VCaP (cell line): ENCODE results near the gene GAPDHS.

Source experiments
- H3K27ac ChIP-seq: fragments of 450-650 bp; 2 replicates; pipeline ENCODE4 v1.5.1; 2017
- TF ChIP-seq, protein P1 (sequence below): fragments of 450-650 bp; conservative IDR thresholded peaks from 2 replicates; pipeline ENCODE4 v1.5.1; 2017; ENCODE audit warnings: mild to moderate bottlenecking, moderate library complexity

Gene GAPDHS

DNA sequence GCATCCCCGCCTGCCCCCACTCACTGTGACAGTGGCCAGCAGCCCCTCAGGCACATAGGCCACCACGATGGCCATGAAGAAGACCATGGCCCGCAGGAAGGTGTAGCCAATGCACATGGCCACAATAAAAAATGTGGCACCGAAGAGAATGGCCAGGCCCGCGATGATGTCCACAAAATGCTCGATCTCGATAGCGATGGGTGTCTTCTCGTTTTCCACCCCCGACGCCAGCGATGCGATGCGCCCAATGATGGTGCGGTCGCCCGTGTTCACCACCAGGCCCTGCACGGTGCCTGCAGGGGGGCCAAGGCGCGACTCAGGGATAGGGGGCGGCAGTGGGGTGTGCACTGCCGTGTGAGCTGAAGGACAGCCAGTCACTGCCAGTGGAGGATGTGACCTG lies 26.5 kb downstream of the GAPDHS start:
- H3K27ac ChIP-seq: no peak overlapping the region
- TF ChIP-seq, protein P1, sequence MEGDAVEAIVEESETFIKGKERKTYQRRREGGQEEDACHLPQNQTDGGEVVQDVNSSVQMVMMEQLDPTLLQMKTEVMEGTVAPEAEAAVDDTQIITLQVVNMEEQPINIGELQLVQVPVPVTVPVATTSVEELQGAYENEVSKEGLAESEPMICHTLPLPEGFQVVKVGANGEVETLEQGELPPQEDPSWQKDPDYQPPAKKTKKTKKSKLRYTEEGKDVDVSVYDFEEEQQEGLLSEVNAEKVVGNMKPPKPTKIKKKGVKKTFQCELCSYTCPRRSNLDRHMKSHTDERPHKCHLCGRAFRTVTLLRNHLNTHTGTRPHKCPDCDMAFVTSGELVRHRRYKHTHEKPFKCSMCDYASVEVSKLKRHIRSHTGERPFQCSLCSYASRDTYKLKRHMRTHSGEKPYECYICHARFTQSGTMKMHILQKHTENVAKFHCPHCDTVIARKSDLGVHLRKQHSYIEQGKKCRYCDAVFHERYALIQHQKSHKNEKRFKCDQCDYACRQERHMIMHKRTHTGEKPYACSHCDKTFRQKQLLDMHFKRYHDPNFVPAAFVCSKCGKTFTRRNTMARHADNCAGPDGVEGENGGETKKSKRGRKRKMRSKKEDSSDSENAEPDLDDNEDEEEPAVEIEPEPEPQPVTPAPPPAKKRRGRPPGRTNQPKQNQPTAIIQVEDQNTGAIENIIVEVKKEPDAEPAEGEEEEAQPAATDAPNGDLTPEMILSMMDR: no peak

DNA sequence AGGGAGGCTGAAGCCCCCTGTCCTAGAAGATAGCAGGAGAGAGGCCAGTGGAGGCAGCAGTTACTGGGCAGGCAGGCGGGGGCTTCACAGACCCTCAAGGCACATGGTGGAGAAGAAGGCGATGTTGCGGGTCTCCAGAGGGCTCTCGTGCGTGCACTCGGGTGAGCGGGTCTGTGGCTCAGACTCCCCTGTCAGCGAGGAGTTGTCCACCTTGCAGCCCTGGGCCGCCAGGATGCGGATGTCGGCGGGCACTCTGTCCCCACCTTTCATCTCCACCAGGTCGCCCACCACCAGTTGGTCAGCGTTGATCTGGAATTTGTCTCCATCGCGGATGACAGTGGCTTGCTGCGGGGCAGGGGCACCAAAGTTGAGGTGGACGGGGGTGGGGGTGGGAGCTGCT lies 27.0 kb downstream of the GAPDHS start:
- H3K27ac ChIP-seq: no peak overlapping the region
- TF ChIP-seq, protein P1: no peak

DNA sequence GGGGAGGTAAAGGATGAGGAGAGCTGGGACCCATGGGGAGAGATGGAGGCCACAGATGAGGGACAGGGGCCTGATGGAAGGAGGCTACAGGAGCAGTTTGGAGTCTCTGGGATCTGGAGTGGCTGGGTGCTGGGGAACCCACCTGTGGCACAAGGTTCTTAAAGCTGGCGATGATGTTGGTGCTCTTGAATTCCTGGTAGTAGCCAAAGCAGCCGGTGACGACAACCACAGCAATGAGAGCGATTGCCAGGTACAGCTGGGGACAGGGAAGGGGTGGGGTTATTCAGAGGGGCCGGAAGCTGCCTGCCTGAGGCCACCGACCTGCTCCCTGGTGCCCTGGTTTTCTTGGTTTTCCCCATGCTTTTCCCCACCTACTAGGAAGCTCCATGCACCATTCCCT lies 27.4 kb downstream of the GAPDHS start:
- H3K27ac ChIP-seq: no peak overlapping the region
- TF ChIP-seq, protein P1: no peak

DNA sequence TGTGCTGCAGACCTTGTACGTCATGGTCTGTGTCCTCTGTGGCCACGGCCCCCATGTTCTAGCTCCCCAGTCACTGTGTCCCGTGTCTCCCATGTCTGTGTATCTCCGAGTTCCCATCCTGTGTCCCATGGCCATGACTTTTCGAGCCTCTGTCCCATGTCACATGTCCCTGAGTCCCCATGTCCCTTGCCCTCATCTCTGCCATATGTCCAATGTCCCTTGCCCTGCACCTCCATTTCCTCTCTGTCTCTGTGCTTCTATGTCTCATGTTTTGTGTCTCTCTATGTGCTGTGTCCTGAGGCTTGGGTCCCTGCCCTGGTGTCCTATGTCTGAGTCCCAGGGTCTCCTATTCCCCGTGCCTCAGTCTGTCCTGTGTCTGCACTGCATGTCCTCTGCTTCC lies 28.2 kb downstream of the GAPDHS start:
- H3K27ac ChIP-seq: no peak overlapping the region
- TF ChIP-seq, protein P1: no peak

DNA sequence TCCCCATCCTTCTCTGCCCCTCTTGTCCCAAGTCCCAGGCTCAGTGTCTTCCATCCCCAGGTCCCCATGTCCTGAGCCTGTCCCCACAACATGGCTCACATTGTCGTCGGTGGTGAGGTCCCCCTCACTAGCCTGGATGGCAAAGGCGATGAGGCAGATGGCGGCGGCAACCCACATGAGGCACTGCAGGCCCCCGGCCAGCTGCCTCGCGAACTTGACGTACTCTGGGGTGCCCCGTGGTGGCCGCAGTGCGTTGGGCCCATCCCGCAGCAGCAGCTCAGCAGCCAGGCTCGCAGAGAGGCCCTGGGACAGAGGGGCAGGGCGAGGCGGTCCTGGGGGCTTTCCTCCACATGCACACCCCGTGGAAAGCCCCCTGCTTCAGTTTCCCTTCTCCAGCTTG lies 29.1 kb downstream of the GAPDHS start:
- TF ChIP-seq, protein P1: no peak
- no peak overlapping the region for H3K27ac ChIP-seq

DNA sequence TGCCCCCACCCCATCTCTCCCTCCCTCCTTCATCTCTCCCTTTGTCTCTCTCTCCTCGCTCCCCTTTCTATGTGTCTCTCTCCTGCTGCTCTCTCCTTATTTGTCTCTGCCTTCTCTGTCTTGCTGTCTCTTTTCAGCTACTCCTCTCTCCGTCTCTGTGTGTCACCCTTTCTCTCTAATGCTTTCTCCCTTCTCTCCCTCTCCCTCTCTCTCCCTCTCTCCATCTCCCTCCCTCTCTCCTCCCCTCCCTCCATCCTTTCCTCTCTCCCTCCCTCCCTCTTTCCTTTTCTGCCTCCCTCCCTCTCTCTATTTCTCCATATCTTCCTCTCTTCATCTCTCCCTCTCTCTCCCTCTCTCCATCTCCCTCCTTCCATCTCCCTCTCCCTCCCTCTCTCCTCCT lies 29.5 kb downstream of the GAPDHS start:
- no peak overlapping the region for H3K27ac ChIP-seq
- TF ChIP-seq, protein P1: no peak

DNA sequence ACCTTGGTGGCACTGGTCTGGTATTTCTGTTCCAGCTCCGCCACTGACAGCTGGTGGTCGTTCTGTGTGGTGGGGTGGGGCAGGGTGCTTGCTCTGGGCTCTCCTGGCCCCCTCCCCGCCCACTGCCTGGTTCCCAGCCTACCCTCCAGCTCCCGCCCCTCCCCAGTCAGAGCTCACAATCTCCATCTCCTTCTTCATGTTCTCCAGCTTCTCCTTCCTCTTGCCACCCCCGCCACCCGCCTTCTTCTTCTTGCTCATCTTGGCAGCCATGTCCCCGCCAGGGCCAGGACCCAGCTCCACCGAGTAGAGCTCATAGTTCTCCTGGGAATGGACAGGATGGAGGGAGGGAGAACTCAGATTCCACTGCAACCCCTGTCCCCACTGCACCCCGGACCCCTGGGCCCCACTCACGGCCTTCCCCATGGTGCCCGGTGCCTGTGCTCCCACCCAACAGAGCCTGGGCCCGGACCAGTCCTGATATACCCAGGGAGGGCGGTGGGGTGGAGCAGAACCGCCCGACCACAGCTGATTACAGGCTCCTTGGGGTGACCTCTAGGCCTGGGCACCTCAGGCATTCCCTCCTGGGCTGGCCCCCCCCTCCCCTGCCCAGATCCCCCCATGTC lies 30.1 kb downstream of the GAPDHS start, which contains the start of gene ATP4A:
Gene ATP4A, minus strand, starts transcription at position 452 of the 623 bp plus-strand sequence. Its CDS starts 29 bp downstream, at position 423.
- no peak within 1 kb of the TSS for H3K27ac ChIP-seq
- TF ChIP-seq, protein P1: no peak
